Measurements from ENCODE around the gene OSCP1.
A peak's percentile ranks its signal among the peaks of the same experiment; 100 is the strongest.

Gene OSCP1

GRCh38 chr1:36472656-36473055 lies 22.4 kb upstream of the OSCP1 start:
- DNase-seq, result no peak

- DNase-seq, result no peak
Measured at GRCh38 chr1:36471830-36472641, 21.8 kb upstream of the OSCP1 start.

GRCh38 chr1:36469163-36469562 lies 18.9 kb upstream of the OSCP1 start:
- DNase-seq, result no peak

GRCh38 chr1:36467700-36468455 lies 17.6 kb upstream of the OSCP1 start:
- DNase-seq, result no peak

- DNase-seq, result no peak
Measured at GRCh38 chr1:36467027-36467410, 16.8 kb upstream of the OSCP1 start.

GRCh38 chr1:36466370-36467026 lies 16.2 kb upstream of the OSCP1 start:
- DNase-seq, result no peak

- no peak for DNase-seq
Measured at GRCh38 chr1:36465731-36466369, 15.6 kb upstream of the OSCP1 start.

- no peak for DNase-seq
Measured at GRCh38 chr1:36464605-36465393, 14.5 kb upstream of the OSCP1 start.

GRCh38 chr1:36463803-36464604 lies 13.8 kb upstream of the OSCP1 start, which contains the start of gene MRPS15:
Gene MRPS15, minus strand, starts transcription at chr1:36464384. Its CDS starts 109 bp downstream, at chr1:36464275.
- peak; percentile 59 for DNase-seq

- no peak for DNase-seq
Measured at GRCh38 chr1:36463463-36463802, 13.2 kb upstream of the OSCP1 start.

GRCh38 chr1:36458910-36459309 lies 8.7 kb upstream of the OSCP1 start:
- DNase-seq, result no peak

- DNase-seq, result no peak
Measured at GRCh38 chr1:36457691-36458090, 7.4 kb upstream of the OSCP1 start.

- no peak for DNase-seq
Measured at GRCh38 chr1:36456391-36456928, 6.2 kb upstream of the OSCP1 start.

GRCh38 chr1:36455386-36455785 lies 5.1 kb upstream of the OSCP1 start:
- no peak for DNase-seq

- no peak for DNase-seq
Measured at GRCh38 chr1:36453600-36454388, 3.5 kb upstream of the OSCP1 start.

- DNase-seq, result no peak
Measured at GRCh38 chr1:36453051-36453450, 2.8 kb upstream of the OSCP1 start.

GRCh38 chr1:36450919-36451305 lies 661 bp upstream of the OSCP1 start:
- no peak for DNase-seq

GRCh38 chr1:36448530-36449056 lies 1.7 kb downstream of the OSCP1 start:
- DNase-seq, result no peak

GRCh38 chr1:36447450-36447849 lies 2.8 kb downstream of the OSCP1 start:
- no peak for DNase-seq

GRCh38 chr1:36446746-36447145 lies 3.5 kb downstream of the OSCP1 start:
- no peak for DNase-seq
